Measurements from ENCODE around the gene ESYT2.
A peak's percentile ranks its signal among the peaks of the same experiment; 100 is the strongest.

Gene ESYT2

DNA sequence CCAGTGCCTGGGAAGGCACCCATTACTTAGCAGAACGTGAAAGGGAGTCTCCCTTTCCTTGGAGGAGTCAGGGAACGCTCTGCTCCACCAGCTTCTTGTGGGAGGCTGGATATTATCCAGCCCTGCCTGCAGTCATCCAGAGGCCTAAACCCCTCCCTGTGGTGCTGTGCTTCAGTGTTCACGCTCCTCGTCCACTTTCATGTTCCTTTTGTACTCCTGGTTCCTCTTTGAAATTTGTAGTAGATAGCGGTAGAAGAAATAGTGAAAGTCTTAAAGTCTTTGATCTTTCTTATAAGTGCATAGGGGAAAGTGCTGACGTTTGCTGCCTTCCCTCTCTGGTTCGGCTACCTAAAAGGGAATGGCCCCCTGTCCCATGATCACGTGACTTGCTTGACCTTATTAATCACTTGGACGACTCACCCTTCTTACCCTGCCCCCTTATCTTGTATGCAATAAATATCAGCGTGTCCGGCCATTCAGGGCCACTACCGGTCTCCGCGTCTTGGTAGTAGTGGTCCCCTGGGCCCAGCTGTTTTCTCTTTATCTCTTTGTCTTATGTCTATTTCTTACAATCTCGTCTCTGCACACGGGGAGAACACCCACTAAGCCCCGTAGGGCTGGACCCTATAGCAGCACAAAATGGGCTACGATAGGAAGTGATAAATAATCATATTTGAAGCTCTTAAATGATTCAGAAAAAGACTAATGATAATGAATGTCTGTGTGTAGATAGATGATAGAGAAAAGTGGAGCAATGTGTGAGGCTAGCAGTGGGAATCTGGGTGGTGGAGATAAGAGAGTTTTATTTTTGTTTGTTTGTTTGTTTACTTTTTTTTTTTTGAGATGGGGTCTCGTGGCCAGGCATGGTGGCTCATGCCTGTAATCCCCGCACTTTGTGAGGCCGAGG is 5.8 kb upstream of the ESYT2 start:
- Histone ChIP-seq H3K27ac (ENCODE audit: low read length) (no peak overlapping the region), H3K9me3 (ENCODE audit: insufficient read depth, low read depth, low read length) (no peaks in the 10 kb centered on the region), H3K4me1 (ENCODE audit: insufficient read depth, low read length) (peaks cover 7% of the 10 kb centered on the region), H3K4me3 (ENCODE audit: low read length) (no peak overlapping the region), H3K9ac (ENCODE audit: low read depth, low read length) (no peak overlapping the region), H3K27me3 (ENCODE audit: insufficient read depth, low read length) (peaks cover 14% of the 10 kb centered on the region; the same call in 1 of the 2 replicates), H3K36me3 (ENCODE audit: insufficient read depth, low read depth, low read length) (no peaks in the 10 kb centered on the region)

DNA sequence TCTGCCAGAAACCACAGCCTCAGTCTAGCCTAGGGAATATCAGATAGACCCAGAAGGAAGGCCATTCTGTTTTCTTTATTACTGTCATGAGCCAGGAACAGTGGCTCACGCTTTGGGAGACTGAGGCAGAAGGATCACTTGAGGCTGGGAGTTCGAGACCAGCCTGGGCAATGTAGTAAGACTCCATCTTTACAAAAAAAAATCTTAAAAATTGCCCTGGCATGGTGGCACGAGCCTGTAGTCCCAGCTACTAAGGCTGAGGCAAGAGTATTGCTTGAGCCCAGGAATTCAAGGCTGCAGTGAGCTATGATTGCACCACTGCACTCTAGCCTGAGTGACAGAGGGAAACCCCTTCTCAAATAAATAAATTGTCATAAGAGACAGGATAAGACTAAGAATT is 3.7 kb upstream of the ESYT2 start:
- Histone ChIP-seq H3K9me3 (ENCODE audit: insufficient read depth, low read depth, low read length) (no peaks in the 10 kb centered on the region), H3K9ac (ENCODE audit: low read depth, low read length) (no peak overlapping the region), H3K4me1 (ENCODE audit: insufficient read depth, low read length) (peaks cover 7% of the 10 kb centered on the region)

DNA sequence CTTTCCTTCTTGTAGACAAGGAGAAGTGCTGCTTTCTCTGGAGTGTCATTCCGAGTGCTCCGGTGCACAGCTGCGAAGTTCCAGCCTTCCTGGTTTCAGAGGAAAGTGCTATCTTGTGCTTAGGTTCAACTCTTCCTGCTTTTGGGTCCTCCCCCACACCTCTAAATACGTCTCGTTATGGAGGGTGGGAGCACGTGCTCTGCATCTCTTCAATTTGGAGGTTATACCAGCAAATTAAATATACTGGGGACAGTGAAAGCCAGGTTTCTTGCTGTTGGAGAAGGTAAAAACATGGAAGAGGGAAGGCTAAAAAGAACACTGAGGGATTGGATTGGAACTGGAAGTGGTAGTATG is 2.4 kb upstream of the ESYT2 start:
- Histone ChIP-seq H3K9ac (ENCODE audit: low read depth, low read length) (no peak overlapping the region), H3K27me3 (ENCODE audit: insufficient read depth, low read length) (peaks cover 24% of the 10 kb centered on the region; the same call in 1 of the 2 replicates), H3K4me1 (ENCODE audit: insufficient read depth, low read length) (peaks cover 15% of the 10 kb centered on the region), H3K4me3 (ENCODE audit: low read length) (no peak overlapping the region), H3K27ac (ENCODE audit: low read length) (no peak overlapping the region), H3K36me3 (ENCODE audit: insufficient read depth, low read depth, low read length) (no peaks in the 10 kb centered on the region), H3K9me3 (ENCODE audit: insufficient read depth, low read depth, low read length) (no peaks in the 10 kb centered on the region)

More for the DNA sequence above, 3.7 kb upstream of the ESYT2 start:
- Histone ChIP-seq H3K4me3 (ENCODE audit: low read length) (no peak overlapping the region), H3K27me3 (ENCODE audit: insufficient read depth, low read length) (peaks cover 16% of the 10 kb centered on the region; the same call in 1 of the 2 replicates), H3K27ac (ENCODE audit: low read length) (no peak overlapping the region), H3K36me3 (ENCODE audit: insufficient read depth, low read depth, low read length) (no peaks in the 10 kb centered on the region)

DNA sequence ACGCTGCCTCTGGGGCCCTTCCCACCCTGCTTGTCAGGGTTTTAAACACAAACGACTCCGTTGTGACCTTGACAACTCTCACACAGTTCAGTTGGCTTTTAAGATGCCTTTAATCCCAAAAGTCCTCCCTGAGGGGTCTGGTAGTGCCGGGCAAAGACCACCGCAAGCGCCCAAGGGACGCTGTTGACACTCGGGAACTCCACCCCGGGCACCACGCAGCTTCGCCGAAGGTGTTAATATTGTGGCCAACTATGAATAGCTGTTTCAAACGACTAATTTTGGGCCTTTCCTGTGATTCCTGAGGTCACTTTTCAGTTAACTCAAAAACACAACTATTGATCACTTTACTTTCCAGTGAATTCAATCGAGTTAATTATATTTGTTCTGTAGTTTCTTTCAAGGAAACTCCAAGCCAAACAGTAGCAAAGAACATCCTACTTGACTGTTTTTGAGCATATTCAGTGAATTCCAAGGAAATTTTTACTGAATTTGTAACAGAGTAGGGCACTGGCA is 958 bp upstream of the ESYT2 start:
- Histone ChIP-seq H3K4me3 (ENCODE audit: low read length) (peak overlapping the region; percentile 72), H3K27me3 (ENCODE audit: insufficient read depth, low read length) (peaks cover 24% of the 10 kb centered on the region; the same call in 1 of the 2 replicates), H3K9me3 (ENCODE audit: insufficient read depth, low read depth, low read length) (no peaks in the 10 kb centered on the region), H3K4me1 (ENCODE audit: insufficient read depth, low read length) (peaks cover 15% of the 10 kb centered on the region), H3K9ac (ENCODE audit: low read depth, low read length) (peak overlapping the region; percentile 78; the same call in 1 of the 2 replicates), H3K27ac (ENCODE audit: low read length) (no peak overlapping the region), H3K36me3 (ENCODE audit: insufficient read depth, low read depth, low read length) (no peaks in the 10 kb centered on the region)

DNA sequence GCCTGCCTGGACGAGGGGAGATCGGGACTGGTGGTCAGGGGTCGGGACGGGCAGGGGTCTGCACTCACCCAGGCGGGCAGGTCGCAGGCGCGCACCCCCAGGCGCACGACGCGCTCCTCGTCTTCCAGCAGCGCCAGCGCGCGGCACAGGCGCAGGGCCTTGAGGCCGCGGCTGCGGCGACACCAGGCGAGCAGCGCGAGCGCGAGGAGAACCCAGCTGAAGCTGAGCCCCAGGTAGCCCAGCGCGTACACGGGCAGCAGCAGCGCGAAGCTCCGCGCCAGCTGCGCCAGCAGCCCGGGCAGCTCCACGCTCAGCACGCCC is 328 bp downstream of the ESYT2 start:
- Histone ChIP-seq H3K27ac (ENCODE audit: low read length) (no peak overlapping the region), H3K27me3 (ENCODE audit: insufficient read depth, low read length) (peaks cover 24% of the 10 kb centered on the region; the same call in 1 of the 2 replicates), H3K4me3 (ENCODE audit: low read length) (peak overlapping the region; percentile 72), H3K9ac (ENCODE audit: low read depth, low read length) (peak overlapping the region; percentile 79; the same call in 1 of the 2 replicates), H3K36me3 (ENCODE audit: insufficient read depth, low read depth, low read length) (no peaks in the 10 kb centered on the region), H3K4me1 (ENCODE audit: insufficient read depth, low read length) (peaks cover 15% of the 10 kb centered on the region), H3K9me3 (ENCODE audit: insufficient read depth, low read depth, low read length) (no peaks in the 10 kb centered on the region)

DNA sequence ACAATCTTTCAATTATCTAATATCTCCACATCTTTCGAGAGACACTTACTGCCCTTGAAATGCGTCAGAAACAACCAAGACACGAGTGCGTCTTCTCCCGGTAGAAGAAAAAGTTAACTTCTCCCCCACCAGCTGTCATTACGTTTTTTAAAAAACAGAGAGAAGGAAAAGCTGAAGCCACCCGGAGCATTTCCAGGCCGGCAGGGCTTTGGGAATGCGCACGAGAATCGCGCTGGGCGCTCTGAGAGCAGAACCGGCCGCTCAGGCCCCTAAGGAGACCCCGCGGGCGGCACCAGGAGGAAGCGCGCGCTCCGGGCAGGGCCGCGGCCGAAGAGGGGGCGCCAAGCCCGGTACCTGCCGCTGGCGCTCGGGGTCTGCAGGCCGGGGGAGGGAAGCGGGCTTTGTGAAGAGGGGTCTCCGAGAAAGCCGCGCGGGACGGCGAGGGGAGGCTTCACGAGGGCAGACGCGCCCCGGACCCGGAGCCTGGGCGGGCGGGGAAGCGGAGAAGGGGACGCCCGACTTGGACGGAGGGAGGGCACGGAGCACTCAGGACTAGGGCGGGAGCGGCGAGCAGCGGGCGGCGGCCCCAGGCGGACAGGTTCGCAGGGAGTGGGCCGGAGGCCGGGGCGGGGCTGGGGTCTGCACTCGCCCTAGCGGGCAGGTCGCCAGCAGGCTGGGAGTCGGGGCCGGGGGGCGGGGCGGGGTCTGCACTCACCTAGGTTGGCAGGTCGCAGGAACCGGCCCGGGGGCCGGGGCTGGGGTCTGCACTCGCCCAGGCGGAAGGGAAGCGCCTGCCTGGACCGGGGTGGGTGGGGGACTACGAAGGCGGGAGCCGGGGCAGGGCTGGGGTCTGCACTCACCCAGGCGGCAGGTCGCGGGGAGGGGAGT is 932 bp downstream of the ESYT2 start:
- peaks cover 24% of the 10 kb centered on the region; the same call in 1 of the 2 replicates for H3K27me3 ChIP-seq (ENCODE audit: insufficient read depth, low read length)
- no peaks in the 10 kb centered on the region for H3K9me3 ChIP-seq (ENCODE audit: insufficient read depth, low read depth, low read length)
- peak overlapping the region; percentile 72 for H3K4me3 ChIP-seq (ENCODE audit: low read length)
- H3K36me3 ChIP-seq (ENCODE audit: insufficient read depth, low read depth, low read length) = no peaks in the 10 kb centered on the region
- H3K9ac ChIP-seq (ENCODE audit: low read depth, low read length) = peak overlapping the region; percentile 79; the same call in 1 of the 2 replicates
- no peak overlapping the region for H3K27ac ChIP-seq (ENCODE audit: low read length)
- H3K4me1 ChIP-seq (ENCODE audit: insufficient read depth, low read length) = peaks cover 15% of the 10 kb centered on the region

DNA sequence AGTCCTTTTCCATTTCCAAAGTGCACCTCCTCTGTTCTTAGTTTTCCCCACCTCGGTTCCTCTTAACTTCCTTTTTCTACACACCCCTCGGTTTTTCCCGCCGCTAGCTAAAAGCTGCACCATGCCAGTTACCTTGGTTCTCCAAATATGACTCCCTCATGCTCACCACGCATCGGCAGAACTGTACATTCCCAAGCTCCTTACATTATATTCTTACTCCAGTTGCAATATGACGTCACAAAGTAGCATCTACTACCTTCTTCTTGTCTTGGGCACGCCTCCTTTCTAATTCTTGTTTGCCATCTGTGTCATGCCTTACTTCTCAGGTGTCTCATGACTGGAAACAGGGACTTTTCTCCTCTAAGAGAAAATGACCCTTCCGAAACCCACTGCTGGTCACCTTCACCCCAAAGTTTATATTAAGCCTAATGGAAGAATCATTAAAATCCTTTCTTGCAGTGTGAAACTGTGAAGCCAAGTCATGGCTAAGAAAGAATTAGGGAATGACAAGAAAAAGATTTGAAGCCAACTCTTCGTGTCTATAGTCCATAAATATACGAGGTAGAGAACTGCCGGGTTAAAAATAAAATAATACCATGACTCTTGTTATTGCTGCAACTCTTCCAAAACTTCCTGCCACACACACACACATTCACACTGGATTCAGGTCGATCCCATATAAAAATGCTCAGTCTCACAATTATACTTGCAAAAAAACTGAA is 1.7 kb downstream of the ESYT2 start:
- Histone ChIP-seq H3K9ac (ENCODE audit: low read depth, low read length) (peak overlapping the region; percentile 79; the same call in 1 of the 2 replicates), H3K4me3 (ENCODE audit: low read length) (peak overlapping the region; percentile 72), H3K27me3 (ENCODE audit: insufficient read depth, low read length) (peaks cover 24% of the 10 kb centered on the region; the same call in 1 of the 2 replicates), H3K27ac (ENCODE audit: low read length) (no peak overlapping the region), H3K36me3 (ENCODE audit: insufficient read depth, low read depth, low read length) (no peaks in the 10 kb centered on the region), H3K4me1 (ENCODE audit: insufficient read depth, low read length) (peaks cover 15% of the 10 kb centered on the region), H3K9me3 (ENCODE audit: insufficient read depth, low read depth, low read length) (no peaks in the 10 kb centered on the region)

DNA sequence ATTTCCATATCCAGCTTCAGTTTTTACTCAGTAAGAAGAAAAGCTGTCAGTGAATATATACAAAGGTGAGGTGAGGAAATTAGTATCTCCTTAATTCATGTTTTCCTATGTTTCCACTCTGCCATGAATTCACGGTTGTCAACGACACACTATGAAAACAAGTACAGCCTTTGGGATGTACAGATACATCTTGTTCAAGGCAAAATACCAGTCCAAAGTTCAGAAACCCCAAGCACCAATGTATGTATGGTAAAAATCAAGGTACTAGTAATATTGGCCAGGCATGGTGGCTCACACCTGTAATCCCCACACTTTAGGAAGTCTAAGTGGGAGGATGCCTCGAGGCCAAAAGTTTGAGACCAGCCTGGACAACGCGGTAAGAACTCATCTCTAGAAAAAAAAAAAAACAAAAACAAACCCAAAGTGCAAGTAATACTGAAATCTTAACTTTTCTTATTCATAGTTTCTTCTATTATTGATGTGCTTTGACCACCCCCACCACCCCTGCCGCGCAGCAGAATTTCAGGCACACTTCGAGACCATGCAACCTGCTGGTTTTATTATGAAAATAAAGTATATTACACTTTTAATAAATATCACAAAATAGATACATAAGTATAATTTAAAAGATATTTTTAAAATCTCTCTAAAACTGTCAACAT is 3.5 kb downstream of the ESYT2 start:
- peaks cover 21% of the 10 kb centered on the region for H3K4me1 ChIP-seq (ENCODE audit: insufficient read depth, low read length)
- H3K4me3 ChIP-seq (ENCODE audit: low read length) = no peak overlapping the region
- no peak overlapping the region for H3K27ac ChIP-seq (ENCODE audit: low read length)
- no peaks in the 10 kb centered on the region for H3K9me3 ChIP-seq (ENCODE audit: insufficient read depth, low read depth, low read length)
- peaks cover 16% of the 10 kb centered on the region; the same call in 1 of the 2 replicates for H3K27me3 ChIP-seq (ENCODE audit: insufficient read depth, low read length)
- H3K36me3 ChIP-seq (ENCODE audit: insufficient read depth, low read depth, low read length) = no peaks in the 10 kb centered on the region
- H3K9ac ChIP-seq (ENCODE audit: low read depth, low read length) = no peak overlapping the region

DNA sequence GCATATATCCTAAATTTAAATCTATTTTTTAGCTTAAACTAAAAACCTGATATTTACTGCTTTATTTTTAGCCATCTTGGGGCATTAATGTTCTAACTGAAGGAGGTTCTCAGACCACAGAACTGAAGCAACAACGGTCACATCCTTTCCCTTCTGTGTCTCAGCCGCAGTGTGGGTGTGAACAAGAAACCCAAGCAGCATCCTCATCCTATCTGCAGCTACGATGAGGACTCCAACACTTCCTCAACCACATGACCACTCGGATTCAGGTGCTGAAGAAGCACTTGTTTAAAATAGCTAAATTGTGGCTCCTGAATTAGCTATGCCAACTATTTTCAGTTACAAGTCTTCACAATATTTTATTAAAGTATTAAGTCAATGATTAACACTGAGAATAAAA is 5.3 kb downstream of the ESYT2 start:
- Histone ChIP-seq H3K9ac (ENCODE audit: low read depth, low read length) (no peak overlapping the region), H3K27me3 (ENCODE audit: insufficient read depth, low read length) (peaks cover 8% of the 10 kb centered on the region; the same call in 1 of the 2 replicates), H3K4me3 (ENCODE audit: low read length) (no peak overlapping the region), H3K9me3 (ENCODE audit: insufficient read depth, low read depth, low read length) (no peaks in the 10 kb centered on the region), H3K4me1 (ENCODE audit: insufficient read depth, low read length) (peaks cover 18% of the 10 kb centered on the region), H3K36me3 (ENCODE audit: insufficient read depth, low read depth, low read length) (no peaks in the 10 kb centered on the region), H3K27ac (ENCODE audit: low read length) (no peak overlapping the region)

DNA sequence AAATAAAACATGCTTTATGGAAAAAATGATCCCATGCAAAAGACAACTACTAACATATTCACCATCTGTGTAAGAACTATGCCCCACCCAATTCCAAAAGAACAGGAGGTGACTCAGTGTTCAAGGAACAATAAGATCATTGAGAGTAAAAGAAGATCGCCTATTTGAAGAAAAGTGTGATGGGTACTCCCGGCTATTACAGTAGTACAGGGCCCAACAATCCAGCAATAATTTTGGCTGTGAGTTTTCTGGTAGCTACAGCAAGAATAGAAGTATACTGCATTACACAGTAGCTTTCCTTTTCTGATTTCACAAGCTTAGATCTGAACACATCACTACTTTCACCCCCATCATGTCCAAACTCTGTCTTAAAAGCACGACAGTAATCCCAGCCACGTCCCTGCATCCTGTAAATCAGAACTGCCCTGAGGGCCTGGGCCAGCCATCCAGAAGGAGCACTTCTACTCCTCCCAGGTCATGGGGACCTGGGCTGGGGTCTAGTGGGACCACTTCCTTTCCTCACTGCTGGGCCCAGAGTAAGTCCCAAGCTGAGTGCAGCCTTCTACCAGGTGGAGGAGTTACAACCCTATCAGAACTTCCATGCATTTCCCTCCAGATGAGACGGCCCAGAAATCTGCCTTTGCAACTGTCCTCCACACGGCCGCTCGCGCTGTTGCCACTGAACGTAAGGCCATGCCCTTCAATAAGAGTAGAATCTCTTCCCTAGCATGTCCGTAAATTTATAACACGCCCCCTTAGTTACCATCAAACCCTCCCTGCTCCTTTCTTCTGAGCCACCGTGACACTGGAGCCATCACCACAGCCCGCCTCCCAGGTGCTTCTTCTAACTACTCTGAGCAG is 7.9 kb downstream of the ESYT2 start:
- H3K36me3 ChIP-seq (ENCODE audit: insufficient read depth, low read depth, low read length) = no peaks in the 10 kb centered on the region
- peaks cover 28% of the 10 kb centered on the region for H3K4me1 ChIP-seq (ENCODE audit: insufficient read depth, low read length)
- no peaks in the 10 kb centered on the region for H3K9me3 ChIP-seq (ENCODE audit: insufficient read depth, low read depth, low read length)
- no peak overlapping the region for H3K27ac ChIP-seq (ENCODE audit: low read length)
- no peaks in the 10 kb centered on the region for H3K27me3 ChIP-seq (ENCODE audit: insufficient read depth, low read length)
- peak overlapping the region; percentile 47; the same call in 1 of the 2 replicates for H3K9ac ChIP-seq (ENCODE audit: low read depth, low read length)
- no peak overlapping the region for H3K4me3 ChIP-seq (ENCODE audit: low read length)
